Suprapubic skin (tissue), 3 donors: ENCODE results near the gene ZFP64.

Source experiments
- EP300 ChIP-seq: sonication (generic); formaldehyde crosslinking; IDR thresholded peaks from one replicate; pipeline ENCODE4 v1.6.1; 2017; ENCODE audit warnings: antibody characterized with exemption
- TF ChIP-seq, protein P1 (sequence below), 2 donors: fragments of 200-600 bp in 1 of 2; fragments of 450-650 bp in 1 of 2; sonication (generic) in 1 of 2; IDR thresholded peaks; one replicate each; pipeline ENCODE4 v1.5.1; 2016 to 2019; ENCODE audit warnings: antibody characterized with exemption in 2 of 2, mild to moderate bottlenecking in 1 of 2, moderate library complexity in 1 of 2

DNA sequence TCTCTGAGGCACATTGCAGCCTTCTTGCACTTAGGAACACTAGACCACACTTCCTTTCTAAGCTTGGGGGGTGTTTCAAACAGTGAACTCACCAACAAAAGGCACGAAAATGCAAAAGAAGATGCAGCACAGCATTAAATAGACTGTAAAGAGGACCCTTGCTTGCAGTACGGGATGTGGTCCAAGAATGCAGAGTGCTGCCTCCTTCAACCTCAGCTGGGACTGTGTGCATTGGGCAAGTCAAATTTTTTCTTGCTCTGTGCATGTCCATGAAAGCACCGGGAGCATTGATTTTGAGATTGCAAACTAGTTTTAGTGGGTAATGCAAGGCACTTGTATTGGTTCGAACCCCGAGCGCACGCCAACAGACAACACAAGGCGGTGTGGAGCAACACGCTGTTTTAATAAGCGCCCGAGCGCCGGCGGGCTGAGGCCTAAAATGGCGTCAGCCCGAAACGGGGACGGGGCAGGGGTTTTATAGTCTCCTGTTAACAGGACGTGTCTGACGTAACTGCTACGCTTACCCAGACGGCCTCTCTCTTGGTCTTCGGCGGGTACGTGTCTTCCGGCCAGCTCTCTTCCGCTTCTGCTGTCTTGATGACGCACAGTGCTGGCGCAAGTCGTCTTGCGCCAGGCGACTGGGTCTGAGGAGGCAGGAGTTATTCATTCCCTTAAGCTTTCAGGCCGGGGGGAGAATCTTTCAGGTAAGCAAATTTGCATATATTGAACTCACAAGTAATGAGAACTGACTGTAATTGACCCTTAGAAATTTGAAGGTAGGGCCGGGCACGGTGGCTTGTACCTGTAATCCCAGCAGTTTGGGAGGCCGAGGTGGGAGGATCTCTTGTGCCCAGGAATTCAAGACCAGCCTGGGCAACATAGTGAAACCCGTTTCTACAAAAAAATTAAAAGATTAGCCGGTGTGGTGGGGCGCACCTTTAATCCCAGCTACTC lies 18.7 kb upstream of the ZFP64 start:
- TF ChIP-seq EP300: no peak
- TF ChIP-seq, protein P1, sequence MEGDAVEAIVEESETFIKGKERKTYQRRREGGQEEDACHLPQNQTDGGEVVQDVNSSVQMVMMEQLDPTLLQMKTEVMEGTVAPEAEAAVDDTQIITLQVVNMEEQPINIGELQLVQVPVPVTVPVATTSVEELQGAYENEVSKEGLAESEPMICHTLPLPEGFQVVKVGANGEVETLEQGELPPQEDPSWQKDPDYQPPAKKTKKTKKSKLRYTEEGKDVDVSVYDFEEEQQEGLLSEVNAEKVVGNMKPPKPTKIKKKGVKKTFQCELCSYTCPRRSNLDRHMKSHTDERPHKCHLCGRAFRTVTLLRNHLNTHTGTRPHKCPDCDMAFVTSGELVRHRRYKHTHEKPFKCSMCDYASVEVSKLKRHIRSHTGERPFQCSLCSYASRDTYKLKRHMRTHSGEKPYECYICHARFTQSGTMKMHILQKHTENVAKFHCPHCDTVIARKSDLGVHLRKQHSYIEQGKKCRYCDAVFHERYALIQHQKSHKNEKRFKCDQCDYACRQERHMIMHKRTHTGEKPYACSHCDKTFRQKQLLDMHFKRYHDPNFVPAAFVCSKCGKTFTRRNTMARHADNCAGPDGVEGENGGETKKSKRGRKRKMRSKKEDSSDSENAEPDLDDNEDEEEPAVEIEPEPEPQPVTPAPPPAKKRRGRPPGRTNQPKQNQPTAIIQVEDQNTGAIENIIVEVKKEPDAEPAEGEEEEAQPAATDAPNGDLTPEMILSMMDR (IDR thresholded peaks at IDR 0.05): no peak
